HG03432 (cell line): Measurements from ENCODE around the gene POLQ.
"Not testable (repeated sequence)": the region's sequence is repeated elsewhere in the genome, so short reads cannot be mapped to it uniquely, and the experiment has no call there.

Source experiments
- ATAC-seq: cut with Tn5 transposase; IDR thresholded peaks from one replicate; pipeline ENCODE4 v1.9.1; 2021; ENCODE audit warnings: mild to moderate bottlenecking, moderate library complexity; ENCODE audit not compliant: unreplicated experiment

POLQ gene

DNA sequence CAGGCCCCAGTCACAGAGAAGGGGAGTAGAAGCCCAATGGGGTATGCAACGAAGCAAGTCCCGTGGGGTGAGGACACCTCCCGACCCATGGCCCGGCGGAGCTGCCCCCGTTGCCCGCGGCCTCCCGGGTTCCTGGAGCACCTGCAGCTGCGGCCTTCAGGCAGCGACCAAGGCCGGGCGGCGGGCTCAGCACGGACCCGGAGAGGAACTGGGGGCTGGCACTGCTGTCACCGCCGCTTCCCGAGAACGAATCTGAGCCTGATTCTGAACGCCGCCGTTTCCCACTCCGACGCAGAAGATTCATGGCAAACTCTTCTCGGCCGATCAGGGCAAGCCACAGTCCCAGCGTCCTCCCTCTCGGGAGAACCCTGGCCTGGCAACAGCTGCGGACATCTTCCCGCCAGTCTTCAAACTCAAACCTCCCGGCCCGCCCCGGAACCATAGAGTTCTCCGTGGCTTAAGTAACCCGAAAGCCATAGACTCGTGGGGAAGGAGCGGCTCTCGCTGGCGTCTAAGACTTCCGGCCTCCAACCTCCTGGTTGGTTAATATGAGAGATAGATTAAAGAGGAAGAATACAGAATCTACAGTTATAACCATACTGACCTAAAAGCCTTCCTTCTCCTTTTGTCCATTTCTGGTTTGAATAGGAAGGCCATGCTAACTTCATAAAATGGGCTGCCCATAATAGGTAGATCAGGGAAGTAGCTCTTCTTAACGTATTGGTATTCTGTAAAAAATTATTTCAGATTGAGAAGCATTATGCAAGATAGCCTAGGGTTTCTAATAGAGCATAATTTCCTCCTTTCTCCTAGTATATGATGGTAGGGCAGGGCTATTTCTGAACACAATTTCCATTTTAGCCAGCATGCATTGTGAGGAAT lies at the start of gene POLQ:
Gene POLQ, minus strand, starts transcription at position 415 of the 882 bp plus-strand sequence. Its CDS starts 111 bp downstream, at position 304.
- peak; percentile 80 for ATAC-seq

DNA sequence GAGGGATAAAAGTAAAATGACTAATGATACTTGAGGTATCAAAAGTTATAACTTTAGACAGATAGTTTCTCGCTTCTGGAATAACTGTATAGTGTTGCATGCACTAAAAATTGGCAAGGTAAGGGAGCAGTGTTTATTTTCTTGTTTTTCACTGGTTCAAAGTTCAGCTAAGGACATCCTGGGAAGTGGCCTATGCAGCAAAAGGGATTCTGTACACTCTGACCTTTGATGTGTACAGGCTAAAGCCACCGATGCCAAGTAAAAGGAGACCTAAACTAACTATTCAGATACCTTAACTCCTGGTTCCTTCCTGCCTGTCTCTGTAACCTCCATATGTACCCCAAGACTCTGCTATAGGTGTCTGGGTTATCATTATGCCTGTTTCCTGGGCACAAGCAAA lies 49.1 kb upstream of the POLQ start:
- no peak for ATAC-seq

DNA sequence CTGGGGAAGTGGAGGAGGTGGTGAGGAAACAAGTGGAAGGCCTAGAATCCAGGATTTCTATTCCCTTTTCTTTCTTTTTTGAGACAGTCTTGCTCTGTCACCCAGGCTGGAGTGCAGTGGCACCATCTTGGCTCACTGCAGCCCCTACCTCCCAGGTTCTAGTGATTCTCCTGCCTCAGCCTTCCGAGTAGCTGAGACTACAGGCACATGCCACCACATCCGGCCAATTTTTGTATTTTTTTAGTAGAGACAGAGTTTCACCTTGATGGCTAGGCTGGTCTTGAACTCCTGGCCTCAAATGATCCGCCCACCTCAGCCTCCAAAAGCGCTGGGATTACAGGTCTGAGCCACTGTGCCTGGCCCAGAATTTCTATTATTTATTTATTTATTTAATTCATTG lies 48.0 kb upstream of the POLQ start:
- not testable (repeated sequence) for ATAC-seq

DNA sequence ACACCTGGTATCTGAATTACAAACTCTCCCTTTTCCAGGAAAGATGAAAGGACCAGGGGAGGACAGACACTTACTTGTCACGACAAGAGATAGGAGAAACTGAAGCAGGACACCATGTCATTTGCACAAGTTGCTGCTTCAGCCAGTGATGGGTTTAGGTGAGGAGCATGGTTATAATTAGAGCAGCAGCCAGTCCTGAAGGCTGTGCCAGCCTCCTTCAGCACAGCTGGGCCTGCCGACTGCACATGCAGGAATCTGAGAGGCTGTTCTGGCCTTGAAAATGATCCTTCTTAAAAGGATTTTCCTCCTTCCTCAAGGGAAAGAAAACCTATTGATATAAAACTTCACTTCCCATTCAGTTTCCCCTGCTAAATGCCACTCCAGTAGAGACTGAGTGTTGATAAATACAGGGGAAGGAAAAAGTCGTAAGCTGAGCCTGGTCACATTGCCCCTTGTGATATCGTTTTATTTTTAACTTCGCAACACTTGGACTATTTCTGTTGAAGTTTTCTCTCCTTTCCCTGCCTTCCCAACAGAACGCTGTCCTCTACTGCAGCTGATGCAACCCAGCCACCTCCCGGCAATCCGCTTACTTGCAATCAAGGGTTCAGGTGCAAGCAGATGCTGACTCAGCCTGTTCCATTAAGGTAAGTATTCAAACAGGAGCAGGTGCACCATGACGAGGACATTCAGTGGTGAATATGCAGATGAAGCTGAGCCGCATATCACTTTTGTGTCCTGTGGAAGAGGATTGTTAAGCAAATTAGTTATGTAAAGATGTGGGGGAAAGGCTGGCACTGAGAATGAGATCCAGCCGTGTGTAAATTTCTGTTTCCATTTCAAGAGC lies 47.3 kb upstream of the POLQ start, which contains the start of gene FBXO40:
Gene FBXO40, plus strand, starts transcription at position 524 of the 847 bp plus-strand sequence. CDS start 27,197 bp downstream, outside the sequence.
- peak; percentile 42 for ATAC-seq

DNA sequence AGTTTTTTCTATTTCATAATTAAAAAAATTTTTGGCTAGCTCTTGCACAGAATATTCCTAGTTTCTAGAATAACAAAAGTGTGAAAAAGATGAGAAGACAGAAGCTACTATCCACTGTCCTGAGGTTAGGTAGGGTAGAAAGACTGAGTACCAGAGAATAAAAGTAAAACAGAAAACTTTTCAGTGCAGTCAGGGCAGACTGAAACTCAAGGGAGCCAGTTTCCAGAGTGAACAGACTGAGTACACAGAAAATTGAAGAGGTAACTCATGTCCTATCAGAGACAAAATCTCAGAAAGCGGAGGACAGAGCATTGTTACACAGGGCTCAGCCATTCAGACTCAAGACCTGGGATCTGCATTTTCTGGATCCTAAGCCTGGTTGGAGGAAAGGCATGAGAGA lies 38.6 kb upstream of the POLQ start:
- ATAC-seq: no peak

DNA sequence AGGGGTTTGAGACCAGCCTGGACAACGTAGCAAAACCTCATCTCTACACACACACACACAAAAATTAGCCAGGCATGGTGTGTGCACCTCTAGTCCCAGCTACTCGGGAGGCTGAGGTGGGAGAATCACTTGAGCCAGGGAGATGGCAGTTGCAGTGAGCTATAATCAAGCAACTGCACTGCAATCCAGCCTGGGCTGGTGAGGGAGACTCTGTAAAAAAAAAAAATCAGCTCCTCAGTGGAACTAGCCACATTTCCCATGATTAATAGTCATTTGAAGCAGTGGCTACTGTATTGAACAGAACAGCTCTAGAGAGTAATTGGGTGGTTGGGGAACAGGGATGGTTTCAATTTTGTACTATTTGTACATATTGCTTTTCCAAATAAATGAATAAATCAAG lies 35.9 kb upstream of the POLQ start:
- ATAC-seq: no peak

DNA sequence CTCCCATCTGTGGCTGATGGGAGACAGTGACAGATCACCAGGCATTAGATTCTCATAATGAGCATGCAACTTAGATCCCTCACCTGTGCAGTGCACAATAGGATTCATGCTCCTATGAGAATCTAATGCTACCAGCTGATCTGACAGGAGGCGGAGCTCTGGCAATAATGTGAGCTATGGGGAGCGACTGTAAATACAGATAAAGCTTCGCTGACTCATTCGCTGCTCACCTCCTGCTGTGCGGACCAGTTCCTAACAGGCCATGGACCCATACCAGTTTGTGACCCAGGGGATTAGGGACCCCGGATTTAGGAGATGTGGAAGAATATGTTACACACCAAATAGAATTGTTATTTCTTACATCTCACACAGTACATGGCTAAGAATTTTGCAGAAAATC lies 28.7 kb upstream of the POLQ start:
- ATAC-seq: no peak

DNA sequence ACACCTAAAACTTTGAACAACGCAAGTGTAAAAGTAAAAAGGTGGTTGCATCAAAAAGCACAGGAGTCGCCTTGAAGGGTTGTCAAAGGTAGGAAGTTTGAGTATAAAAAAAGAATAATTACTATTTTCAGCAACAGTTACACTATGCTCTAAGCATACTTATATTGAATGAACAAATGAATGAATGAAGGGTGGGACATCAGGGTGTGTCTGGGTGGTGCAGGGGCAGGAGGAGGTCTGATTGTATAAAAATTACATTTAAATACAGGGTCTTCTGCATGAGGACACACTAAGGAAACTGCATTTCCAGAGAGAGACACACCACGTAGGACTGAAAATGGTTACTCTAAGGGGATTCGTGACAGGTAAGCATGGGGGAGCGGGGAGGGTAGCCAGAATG lies 21.9 kb upstream of the POLQ start, which contains the start of gene ARGFX:
Gene ARGFX, plus strand, starts transcription at position 301 of the 400 bp plus-strand sequence. CDS start 2,765 bp downstream, outside the sequence.
- ATAC-seq: no peak

DNA sequence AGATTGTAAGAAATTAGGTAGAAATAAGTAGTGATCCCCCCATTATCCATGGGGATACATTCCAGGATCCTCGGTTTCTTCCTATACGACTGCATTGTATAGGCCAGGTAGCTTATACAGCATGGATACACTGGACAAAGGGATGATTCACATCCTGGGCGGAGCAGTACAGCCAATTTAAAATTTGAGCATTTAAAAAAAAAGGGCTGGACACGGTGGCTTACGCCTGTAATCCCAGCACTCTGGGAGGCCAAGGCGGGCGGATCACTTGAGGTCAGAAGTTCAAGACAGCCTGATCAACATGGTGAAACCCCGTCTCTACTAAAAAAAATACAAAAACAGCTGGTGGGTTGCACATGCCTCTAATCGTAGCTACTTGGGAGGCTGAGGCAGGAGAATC lies 21.0 kb upstream of the POLQ start:
- no peak for ATAC-seq

DNA sequence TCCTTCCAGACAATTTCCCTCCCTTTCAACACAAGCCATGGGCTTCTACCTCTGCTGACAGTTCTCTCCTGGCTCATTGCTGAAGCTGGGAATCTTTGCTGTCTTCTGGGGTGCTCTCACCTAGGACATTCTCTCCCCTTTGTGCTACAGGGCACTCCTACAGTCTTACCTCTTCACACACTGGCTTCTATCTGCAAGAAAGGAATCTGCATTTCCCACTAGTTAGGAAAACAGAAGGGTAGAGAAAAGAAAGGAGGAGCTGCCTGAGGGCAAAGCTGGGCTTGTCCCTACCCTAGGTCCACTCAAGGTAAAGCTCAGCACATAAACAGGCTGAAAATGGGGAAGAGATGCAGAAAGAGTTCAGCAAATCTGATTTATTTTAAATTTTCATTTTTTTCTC lies 16.4 kb upstream of the POLQ start:
- ATAC-seq: no peak

DNA sequence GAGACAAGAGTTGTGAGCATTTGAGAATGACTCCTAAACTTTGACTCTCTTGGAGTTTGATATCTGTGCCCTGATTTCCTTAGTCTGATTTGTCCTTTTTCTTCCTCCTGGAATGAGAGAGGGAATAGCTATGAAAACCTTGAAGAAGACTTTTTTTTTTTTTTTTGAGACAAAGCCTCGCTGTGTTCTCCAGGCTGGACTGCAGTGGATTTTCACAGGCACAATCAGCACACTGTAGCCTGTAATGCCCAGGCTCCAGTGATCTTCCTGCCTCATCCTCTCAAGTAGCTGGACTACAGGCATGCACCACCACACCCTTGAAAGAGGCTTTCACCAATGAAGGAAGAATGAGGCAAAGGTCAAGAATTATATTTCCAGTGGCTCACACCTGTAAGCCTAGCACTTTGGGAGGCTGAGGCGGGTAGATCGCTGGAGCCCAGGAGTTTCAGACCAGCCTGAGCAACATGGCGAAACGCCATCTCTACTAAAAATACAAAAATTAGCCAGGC lies 11.7 kb upstream of the POLQ start:
- no peak for ATAC-seq

DNA sequence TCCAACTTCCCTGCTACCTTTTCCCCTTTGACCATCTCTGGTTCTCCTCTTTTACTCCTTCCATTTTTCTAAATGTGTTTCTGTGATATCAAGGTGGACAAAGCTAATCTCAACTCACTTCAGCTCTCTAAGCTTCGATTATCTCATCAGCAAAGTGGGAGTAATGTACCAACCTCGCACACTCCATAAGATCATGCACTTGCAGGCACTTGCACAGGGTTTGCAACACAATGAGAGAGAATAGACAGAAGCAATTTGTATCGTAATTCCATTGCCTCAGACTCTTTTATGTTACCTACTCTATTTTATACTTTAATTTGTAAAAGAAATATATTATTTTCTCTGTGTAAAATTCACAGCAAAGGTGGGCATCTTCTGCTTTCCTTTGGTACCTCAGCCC lies 7.0 kb upstream of the POLQ start:
- ATAC-seq: no peak

DNA sequence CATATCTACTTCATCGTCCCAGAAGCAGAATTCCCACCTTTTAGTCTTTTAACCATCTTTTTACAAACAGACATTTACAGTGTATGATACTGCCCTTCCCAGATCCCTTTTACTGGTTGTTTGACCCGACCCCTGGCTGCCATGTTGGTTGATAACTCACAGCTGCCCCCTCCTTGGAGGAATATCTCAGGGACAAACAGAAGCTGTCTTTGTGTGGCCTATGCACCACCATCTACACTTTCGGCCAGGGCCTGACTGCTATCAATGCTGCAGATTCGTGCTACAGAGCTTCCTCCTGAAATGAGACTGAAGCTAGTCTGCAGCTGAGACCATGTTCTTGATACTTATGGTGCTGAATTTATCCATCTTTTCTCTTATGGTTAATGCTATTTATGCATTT lies 6.6 kb upstream of the POLQ start:
- no peak for ATAC-seq

DNA sequence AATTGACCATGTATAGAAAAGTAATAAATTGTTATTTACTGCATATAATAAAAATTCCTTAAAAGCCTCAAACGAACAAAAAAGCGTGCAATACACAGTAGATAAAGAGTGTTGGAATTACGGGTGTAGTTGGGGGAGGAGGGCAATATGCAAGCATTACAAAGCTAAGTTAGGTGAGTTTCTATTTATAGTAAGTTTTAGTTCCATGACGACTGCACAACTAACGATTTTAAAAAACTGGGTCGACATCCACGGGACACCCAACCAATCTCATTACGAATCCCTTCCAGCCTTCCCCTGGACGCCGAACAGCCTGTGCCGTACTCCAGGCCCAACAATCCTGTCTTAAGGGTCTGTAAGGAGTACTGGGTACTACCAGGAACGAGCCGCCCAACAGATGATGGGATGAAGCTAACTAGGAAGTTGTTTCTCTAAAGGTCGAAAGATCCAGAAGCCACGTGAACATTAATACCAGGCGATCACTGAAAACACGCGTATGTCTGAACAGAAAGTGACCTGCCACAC lies 677 bp downstream of the POLQ start:
- ATAC-seq: peak; percentile 1

DNA sequence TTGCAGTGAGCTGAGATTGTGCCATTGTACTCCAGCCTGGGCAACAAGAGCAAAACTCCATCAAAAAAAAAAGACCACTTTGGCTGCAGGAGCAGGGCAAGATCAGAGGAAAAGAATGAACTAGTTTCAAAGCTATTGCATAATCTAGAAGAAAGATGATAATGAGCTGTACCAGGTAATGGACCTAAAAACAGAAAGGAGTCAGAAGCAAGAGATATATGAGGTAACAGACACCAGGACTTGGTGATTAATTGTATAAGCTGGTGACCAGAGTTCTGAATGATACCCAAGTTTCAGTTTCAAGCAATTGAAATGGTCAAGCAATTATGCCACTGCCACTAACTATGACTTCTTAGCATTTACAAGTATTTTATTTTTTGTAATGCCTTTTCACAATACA lies 2.9 kb downstream of the POLQ start:
- no peak for ATAC-seq

DNA sequence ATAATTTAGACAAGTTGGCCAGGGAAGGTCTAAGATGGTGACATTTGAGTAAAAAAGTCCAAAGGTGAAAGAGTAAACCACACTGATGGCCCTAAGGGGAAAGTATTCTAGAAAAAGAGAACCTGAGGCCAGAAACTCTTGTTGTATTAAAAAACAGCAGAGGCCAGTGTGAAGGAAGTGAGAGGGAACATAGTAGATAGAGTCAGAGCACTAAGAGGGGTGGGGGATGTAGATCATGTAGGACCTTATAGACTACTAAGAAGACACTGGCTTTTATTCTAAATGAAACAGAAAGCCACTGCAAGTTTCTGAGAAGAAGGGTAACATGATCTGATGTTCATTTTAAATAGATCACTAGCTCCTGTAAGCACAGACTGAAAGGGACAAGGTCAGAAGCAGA lies 14.5 kb downstream of the POLQ start:
- ATAC-seq: no peak

DNA sequence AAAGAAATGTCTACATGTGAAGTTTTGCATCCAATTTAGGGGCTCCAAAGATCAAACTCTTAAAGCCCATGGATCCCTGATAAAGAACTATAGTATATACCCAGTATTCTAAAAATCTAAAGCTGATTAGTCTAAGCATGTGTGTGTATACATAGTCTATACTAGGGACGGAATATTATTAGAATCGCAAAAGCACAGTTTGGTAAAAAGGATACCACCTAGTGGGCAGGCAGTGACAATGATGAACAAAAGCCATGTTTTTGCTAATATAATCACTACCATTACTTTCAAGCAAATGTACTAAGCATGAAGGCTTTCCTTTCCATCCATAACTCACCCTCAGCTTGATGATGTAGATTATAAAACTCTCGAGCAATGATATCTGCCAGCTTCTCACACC lies 16.5 kb downstream of the POLQ start:
- no peak for ATAC-seq

DNA sequence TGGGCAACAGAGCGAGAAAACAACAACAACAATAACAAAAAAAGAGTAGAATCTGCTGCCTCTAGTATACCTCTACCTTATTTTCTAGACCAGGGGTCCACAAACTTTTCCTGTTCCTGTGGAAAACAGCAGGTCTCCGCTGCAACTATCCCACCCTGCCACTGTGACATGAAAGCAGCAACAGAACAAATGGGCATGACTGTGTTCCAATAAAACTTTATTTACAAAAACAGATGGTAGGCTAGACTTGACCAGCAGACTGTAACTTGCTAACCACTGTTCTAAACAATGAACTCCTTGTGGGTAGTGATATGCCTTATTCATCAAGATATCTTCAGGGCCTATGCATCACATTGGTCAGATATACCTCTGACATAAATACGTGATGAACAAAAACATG lies 25.3 kb downstream of the POLQ start:
- no peak for ATAC-seq

DNA sequence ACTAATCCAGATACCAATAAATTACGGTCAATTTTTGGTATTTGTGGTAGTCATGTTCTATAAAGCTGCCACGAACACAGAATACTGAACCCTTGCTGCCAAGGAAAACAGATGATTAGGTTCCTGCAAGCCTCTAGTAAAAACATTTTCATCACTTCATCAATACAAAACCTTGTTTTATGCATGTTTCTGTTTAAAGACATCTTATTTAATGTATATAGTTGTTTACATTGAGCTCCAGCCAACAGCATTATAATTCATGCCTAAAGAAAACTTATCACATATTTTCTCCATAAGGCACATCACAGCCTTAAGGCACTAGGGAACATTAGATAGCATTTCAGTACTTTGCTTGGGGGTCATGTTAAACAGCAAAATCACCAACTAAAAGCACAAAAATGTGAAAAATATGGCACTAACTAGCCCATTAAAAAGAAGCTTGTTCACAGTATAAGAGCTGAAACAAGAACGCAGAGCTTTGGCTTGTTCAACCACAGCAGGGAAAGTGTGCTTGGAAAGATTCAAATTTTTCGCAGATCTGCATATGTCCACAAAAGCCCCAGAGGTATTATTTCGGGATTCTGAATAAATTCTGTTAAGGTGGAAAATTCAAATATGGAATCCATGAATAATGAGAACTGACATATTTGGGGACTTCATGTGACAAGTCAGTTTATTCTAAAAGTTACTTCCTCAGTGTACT lies 27.7 kb downstream of the POLQ start:
- no peak for ATAC-seq

DNA sequence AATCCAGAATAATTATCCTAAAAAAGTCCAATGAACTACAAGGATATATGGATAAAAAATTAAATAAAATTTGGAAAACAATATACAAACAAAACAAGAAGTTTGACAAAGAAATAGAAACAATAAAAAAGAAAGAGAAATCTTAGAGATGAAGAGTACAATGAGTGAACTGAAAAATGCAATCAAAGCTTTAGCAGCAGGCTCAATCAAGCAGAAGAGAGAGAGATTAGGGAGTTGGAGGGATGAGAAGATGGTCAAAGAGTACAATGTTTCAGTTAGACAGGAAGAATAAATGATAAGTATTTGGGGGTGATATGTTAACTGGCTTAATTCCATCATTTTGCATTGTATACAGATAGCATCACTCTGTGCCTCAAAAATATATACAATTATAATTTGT lies 29.9 kb downstream of the POLQ start:
- no peak for ATAC-seq

DNA sequence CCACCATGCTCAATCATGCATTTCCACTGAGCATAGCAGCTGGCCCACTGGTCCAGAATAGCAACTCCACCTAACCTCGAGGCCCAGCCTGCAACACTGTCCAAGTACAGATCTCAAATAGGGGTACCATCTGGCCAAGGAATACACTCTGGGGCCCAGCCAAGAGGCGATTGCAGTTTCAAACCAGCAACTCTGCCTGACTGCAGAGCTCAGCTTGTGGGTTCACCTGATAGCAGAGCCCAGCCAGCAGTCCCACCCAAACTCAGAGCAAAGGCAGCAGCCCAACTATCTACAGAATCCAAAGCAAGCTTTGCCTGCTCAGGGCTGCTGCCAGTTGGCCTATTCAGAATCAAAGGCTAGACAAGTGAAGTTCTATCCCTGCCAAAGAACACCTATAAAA lies 30.5 kb downstream of the POLQ start:
- ATAC-seq: no peak
